ENCODE data around the gene RASD2. TPM values are rescaled to one million over a fixed set of nuclear protein-coding genes. Genes with fewer than 3 reads are reported as not detected.

RASD2 gene
- total RNA-seq, 2 experiments from 2014 or later, result 0.19 TPM; not detected in 1

GRCh38 chr22:35596821-35597220, 56.2 kb downstream of the RASD2 start:
- Histone ChIP-seq H3K4me3 (ENCODE audit: low read depth, low read length, poor library complexity, severe bottlenecking) (no peak overlapping the region), H3K4me2 (ENCODE audit: low read length) (no peak overlapping the region), H3K36me3 (ENCODE audit: insufficient read depth, low read length) (no peaks in the 10 kb centered on the region), H3K27ac (ENCODE audit: low read depth, low read length, poor library complexity, severe bottlenecking) (no peak overlapping the region), H3K4me1 (ENCODE audit: insufficient read depth, low read length, poor library complexity, severe bottlenecking) (no peaks in the 10 kb centered on the region), H2AFZ (ENCODE audit: low read length) (no peak overlapping the region), H3K79me2 (ENCODE audit: insufficient read depth, low read depth, low read length) (no peaks in the 10 kb centered on the region), H3K9me2 (ENCODE audit: insufficient read depth, low read length) (no peaks in the 10 kb centered on the region), H4K20me1 (ENCODE audit: insufficient read depth, low read length) (no peaks in the 10 kb centered on the region), H3K9me3 (ENCODE audit: low read length) (0 out of 2 replicates have a peak, but pooled peaks cover 9% of the 10 kb centered on the region)
- intact Hi-C loops (cut with micrococcal nuclease; ENCODE audit: unreplicated experiment), result no loop called here
- no TSS peak for BruUV-seq (replicated peaks)
- POLR2A ChIA-PET, result no interaction called here
- CTCF ChIA-PET (ENCODE audit: unreplicated experiment), result no interaction called here
- TF ChIP-seq EZH2phosphoT487 (IDR thresholded peaks at IDR 0.05; ENCODE audit: borderline replicate concordance, low read depth, low read length) (no peak), CTCF (conservative IDR thresholded peaks at IDR 0.05; ENCODE audit: low read length) (no peak)
- no peak for DNase-seq (ENCODE audit: low spot score)

GRCh38 chr22:35597692-35598395, 57.2 kb downstream of the RASD2 start:
- Histone ChIP-seq H3K9me2 (ENCODE audit: insufficient read depth, low read length) (no peaks in the 10 kb centered on the region), H4K20me1 (ENCODE audit: insufficient read depth, low read length) (no peaks in the 10 kb centered on the region), H3K4me2 (ENCODE audit: low read length) (no peak overlapping the region), H3K9me3 (ENCODE audit: low read length) (0 out of 2 replicates have a peak, but pooled peaks cover 10% of the 10 kb centered on the region), H3K79me2 (ENCODE audit: insufficient read depth, low read depth, low read length) (no peaks in the 10 kb centered on the region), H3K36me3 (ENCODE audit: insufficient read depth, low read length) (no peaks in the 10 kb centered on the region), H2AFZ (ENCODE audit: low read length) (no peak overlapping the region), H3K4me3 (ENCODE audit: low read depth, low read length, poor library complexity, severe bottlenecking) (no peak overlapping the region), H3K27ac (ENCODE audit: low read depth, low read length, poor library complexity, severe bottlenecking) (no peak overlapping the region), H3K4me1 (ENCODE audit: insufficient read depth, low read length, poor library complexity, severe bottlenecking) (no peaks in the 10 kb centered on the region)
- BruUV-seq (replicated peaks), result no TSS peak
- ChIA-PET CTCF (ENCODE audit: unreplicated experiment) (no interaction called here), POLR2A (no interaction called here)
- TF ChIP-seq EZH2phosphoT487 (IDR thresholded peaks at IDR 0.05; ENCODE audit: borderline replicate concordance, low read depth, low read length) (no peak), CTCF (conservative IDR thresholded peaks at IDR 0.05; ENCODE audit: low read length) (no peak)
- intact Hi-C loops (cut with micrococcal nuclease; ENCODE audit: unreplicated experiment), result no loop called here
- DNase-seq (ENCODE audit: low spot score), result no peak

- no TSS peak for BruUV-seq (replicated peaks)
- ChIA-PET POLR2A (no interaction called here), CTCF (ENCODE audit: unreplicated experiment) (no interaction called here)
- Histone ChIP-seq H3K36me3 (ENCODE audit: insufficient read depth, low read length) (no peaks in the 10 kb centered on the region), H3K79me2 (ENCODE audit: insufficient read depth, low read depth, low read length) (no peaks in the 10 kb centered on the region), H3K27ac (ENCODE audit: low read depth, low read length, poor library complexity, severe bottlenecking) (no peak overlapping the region), H2AFZ (ENCODE audit: low read length) (no peak overlapping the region), H3K4me3 (ENCODE audit: low read depth, low read length, poor library complexity, severe bottlenecking) (no peak overlapping the region), H3K9me2 (ENCODE audit: insufficient read depth, low read length) (no peaks in the 10 kb centered on the region), H3K4me1 (ENCODE audit: insufficient read depth, low read length, poor library complexity, severe bottlenecking) (no peaks in the 10 kb centered on the region), H4K20me1 (ENCODE audit: insufficient read depth, low read length) (no peaks in the 10 kb centered on the region), H3K9me3 (ENCODE audit: low read length) (0 out of 2 replicates have a peak, but pooled peaks cover 10% of the 10 kb centered on the region), H3K4me2 (ENCODE audit: low read length) (no peak overlapping the region)
- intact Hi-C loops (cut with micrococcal nuclease; ENCODE audit: unreplicated experiment), result no loop called here
- DNase-seq (ENCODE audit: low spot score), result no peak
- TF ChIP-seq EZH2phosphoT487 (IDR thresholded peaks at IDR 0.05; ENCODE audit: borderline replicate concordance, low read depth, low read length), result no peak
- TF ChIP-seq CTCF (conservative IDR thresholded peaks at IDR 0.05; ENCODE audit: low read length), result no peak
Measured at GRCh38 chr22:35598396-35598710, 57.7 kb downstream of the RASD2 start.

All from OCI-LY7 (cell line).